ENCODE results near the gene AMT.
A peak's percentile ranks its signal among the peaks of the same experiment; 100 is the strongest.

AMT gene

GRCh38 chr3:49414753-49415152 is 7.5 kb downstream of the AMT start:
- H3K4me3 ChIP-seq (ENCODE audit: control insufficient read depth, low read depth, low read length), result no peak overlapping the region
- no peak for TF ChIP-seq CTCF (conservative IDR thresholded peaks at IDR 0.05; ENCODE audit: control insufficient read depth, insufficient read depth, low read depth, low read length)
- DNase-seq (ENCODE audit: low read depth), result no peak

GRCh38 chr3:49413338-49413734 is 8.9 kb downstream of the AMT start:
- no peak for TF ChIP-seq CTCF (conservative IDR thresholded peaks at IDR 0.05; ENCODE audit: control insufficient read depth, insufficient read depth, low read depth, low read length)
- no peak for DNase-seq (ENCODE audit: low read depth)
- H3K4me3 ChIP-seq (ENCODE audit: control insufficient read depth, low read depth, low read length), result peak overlapping the region; percentile 91

- H3K4me3 ChIP-seq (ENCODE audit: control insufficient read depth, low read depth, low read length), result peak overlapping the region; percentile 91
- no peak for TF ChIP-seq CTCF (conservative IDR thresholded peaks at IDR 0.05; ENCODE audit: control insufficient read depth, insufficient read depth, low read depth, low read length)
- DNase-seq (ENCODE audit: low read depth), result no peak
Observed at GRCh38 chr3:49412632-49413337, 9.5 kb downstream of the AMT start.

GRCh38 chr3:49411968-49412631 is 10.2 kb downstream of the AMT start, which contains the start of the genes RHOA and TCTA:
RHOA (minus strand) TSS chr3:49411976; CDS start chr3:49375589, 36,387 bp downstream.
TCTA (plus strand) TSS chr3:49412423; CDS start chr3:49412427, 4 bp downstream.
- TF ChIP-seq CTCF (conservative IDR thresholded peaks at IDR 0.05; ENCODE audit: control insufficient read depth, insufficient read depth, low read depth, low read length), result no peak
- DNase-seq (ENCODE audit: low read depth), result peak; percentile 100
- H3K4me3 ChIP-seq (ENCODE audit: control insufficient read depth, low read depth, low read length), result peak within 1 kb of the TSS; percentile 96

GRCh38 chr3:49411535-49411967 is 10.7 kb downstream of the AMT start:
- peak overlapping the region; percentile 96 for H3K4me3 ChIP-seq (ENCODE audit: control insufficient read depth, low read depth, low read length)
- DNase-seq (ENCODE audit: low read depth), result no peak
- TF ChIP-seq CTCF (conservative IDR thresholded peaks at IDR 0.05; ENCODE audit: control insufficient read depth, insufficient read depth, low read depth, low read length), result no peak

- DNase-seq (ENCODE audit: low read depth), result no peak
- no peak for TF ChIP-seq CTCF (conservative IDR thresholded peaks at IDR 0.05; ENCODE audit: control insufficient read depth, insufficient read depth, low read depth, low read length)
- peak overlapping the region; percentile 96 for H3K4me3 ChIP-seq (ENCODE audit: control insufficient read depth, low read depth, low read length)
Observed at GRCh38 chr3:49410846-49411534, 11.3 kb downstream of the AMT start.

Measured in fibroblast of mammary gland (primary cell).